HG03378 (cell line): ENCODE results near the gene HIRIP3.
"Not testable (repeated sequence)": the region's sequence is repeated elsewhere in the genome, so short reads cannot be mapped to it uniquely, and the experiment has no call there.

Experiments used
- ATAC-seq: cut with Tn5 transposase; IDR thresholded peaks from one replicate; pipeline ENCODE4 v1.9.1; 2021; ENCODE audit warnings: mild to moderate bottlenecking, moderate library complexity; ENCODE audit not compliant: unreplicated experiment

Gene HIRIP3

DNA sequence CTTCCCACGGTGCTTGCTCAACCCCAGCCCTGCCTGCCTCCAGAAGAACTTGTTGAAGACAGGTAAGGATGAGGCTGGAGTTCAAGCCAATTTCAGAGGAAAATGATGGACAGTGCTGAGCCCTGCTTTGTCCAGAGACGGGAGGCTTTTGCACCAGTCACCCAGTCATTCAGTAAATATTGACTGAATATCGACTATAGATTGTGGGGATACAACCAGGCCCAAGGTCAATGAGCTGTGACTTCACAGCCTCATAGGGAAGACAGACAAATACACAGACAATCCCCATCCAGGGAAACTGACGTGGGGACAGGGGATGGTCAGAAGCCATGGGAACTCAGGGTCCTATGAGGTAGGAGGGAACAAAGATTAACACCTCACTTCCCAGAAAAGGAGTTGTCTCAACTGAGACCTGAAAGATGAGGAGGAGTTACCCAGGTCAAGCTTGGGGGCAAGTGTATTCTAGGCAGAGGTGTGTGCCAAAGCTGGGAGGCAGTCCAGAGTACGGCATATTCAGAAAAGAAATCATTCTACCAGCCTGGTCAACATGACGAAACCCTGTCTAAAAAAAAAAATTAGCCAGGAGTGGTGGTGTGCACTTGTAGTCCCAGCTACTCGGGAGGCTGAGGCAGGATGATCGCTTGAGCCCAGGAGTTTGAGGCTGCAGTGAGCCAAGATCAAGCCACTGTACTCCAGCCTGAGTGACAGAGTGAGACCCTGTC is 21.3 kb upstream of the HIRIP3 start:
- ATAC-seq: no peak

DNA sequence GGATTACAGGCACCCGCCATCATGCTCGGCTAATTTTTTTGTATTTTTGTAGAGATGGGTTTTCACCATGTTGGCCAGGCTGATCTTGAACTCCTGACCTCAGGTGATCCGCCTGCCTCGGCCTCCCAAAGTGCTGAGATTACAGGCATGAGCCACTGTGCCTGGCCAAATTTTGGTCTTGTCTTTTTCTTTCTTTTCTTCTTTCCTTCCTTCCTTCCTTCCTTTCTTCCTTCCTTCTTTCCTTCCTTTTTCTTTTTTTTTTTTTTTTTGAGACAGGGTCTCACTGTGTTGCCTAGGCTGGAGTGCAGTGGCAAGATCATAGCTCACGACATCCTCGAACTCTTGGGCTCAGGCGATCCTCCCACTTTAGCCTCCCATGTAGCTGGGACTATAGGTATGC is 20.0 kb upstream of the HIRIP3 start:
- ATAC-seq: not testable (repeated sequence)

DNA sequence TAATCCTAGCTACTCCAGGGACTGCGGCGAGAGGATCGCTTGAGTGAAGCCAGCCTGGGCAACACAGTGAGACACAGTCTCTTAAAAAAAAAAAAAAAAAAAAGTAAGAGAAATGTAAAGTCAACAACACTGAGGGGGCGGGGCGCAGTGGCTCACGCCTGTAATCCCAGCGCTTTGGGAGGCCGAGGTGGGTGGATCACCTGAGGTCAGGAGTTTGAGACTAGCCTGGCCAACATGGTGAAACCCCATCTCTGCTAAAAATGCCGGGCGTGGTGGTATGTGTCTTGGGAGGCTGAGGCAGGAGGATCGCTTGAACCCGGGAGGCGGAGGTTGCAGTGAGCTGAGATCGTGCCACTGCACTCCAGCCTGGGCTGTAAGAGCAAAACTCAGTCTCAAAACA is 17.2 kb upstream of the HIRIP3 start:
- not testable (repeated sequence) for ATAC-seq

DNA sequence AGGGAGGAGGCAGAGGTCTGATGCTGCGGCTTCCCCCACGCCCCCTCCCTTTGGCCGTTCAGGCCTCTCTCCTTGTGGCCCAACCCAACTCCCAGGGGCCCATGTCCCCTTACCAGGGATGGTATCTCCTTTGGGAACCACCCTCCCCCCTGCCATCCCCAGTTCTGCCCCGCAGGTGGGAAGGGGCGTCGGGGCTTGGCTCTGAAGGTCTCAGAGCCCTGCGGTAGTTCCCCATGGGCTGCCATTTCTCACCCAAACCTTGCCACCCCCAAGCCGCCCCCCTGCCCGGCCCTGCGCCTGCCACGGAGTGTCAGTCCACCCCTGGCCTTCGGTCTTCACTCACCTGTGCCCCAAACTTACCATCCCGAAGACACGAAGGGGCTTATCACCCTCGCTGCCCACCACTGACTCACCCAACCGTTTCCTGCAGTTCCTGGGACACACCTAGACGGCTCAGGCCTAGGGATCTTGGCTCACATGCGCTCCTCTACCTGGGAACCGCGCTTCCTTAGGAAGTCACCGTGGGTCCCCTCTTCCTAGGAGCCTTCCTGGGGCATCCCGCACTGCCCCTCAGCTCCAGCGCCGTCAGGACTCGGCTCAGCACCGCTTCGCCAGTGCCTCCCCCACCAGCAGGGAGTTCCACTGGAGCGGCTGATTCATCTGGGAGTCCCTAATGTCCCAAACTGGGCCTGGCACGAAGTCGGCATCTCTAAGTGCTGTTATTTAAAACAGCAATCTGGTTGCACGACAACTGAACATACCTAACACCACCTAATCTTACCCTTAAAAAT is 16.5 kb upstream of the HIRIP3 start:
- no peak for ATAC-seq

DNA sequence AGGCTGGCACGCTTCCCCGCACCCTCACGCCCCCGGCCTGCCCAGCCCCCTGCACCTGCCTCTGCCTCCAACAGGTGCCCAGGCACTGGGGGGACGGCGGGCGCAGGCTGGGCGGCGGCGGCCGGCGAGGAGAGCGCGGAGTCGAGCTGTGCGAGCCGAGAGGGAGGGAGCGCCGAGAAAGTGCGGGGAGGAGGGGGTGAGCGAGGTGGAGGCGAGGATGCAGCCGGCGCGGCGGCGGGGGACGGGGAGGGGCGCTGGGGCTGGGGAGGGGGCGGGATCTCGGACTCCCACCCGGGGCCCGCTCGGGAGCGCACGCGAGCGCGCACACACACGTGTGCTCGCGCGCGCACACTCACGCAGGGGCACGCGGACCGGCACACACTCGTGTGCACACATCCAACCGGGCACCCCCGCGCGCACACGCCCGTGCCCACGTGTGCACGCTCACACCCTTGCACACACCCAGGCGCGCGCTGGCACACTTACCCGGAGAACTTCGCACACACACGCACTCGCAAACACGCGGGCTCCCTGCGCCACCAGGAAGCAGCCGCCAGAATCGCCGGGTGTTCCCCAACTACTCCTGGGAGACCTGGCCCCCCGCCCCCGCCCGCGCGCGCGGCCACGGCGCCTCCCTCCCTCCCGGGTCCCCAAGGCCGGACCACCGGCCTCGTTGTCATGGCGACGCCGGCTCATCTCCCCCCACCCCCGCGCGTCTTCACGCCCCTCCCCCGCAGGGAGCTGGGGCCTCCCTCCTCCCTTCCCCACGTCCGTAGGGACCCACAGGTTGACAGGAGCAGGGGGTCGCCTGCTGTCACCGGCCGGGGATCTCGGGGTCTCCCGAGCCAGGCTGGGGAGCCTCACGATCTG is 15.7 kb upstream of the HIRIP3 start, which contains the start of gene DOC2A:
Gene DOC2A, minus strand, starts transcription at position 184 of the 870 bp plus-strand sequence. CDS start 805 bp downstream, outside the sequence.
- ATAC-seq: no peak

DNA sequence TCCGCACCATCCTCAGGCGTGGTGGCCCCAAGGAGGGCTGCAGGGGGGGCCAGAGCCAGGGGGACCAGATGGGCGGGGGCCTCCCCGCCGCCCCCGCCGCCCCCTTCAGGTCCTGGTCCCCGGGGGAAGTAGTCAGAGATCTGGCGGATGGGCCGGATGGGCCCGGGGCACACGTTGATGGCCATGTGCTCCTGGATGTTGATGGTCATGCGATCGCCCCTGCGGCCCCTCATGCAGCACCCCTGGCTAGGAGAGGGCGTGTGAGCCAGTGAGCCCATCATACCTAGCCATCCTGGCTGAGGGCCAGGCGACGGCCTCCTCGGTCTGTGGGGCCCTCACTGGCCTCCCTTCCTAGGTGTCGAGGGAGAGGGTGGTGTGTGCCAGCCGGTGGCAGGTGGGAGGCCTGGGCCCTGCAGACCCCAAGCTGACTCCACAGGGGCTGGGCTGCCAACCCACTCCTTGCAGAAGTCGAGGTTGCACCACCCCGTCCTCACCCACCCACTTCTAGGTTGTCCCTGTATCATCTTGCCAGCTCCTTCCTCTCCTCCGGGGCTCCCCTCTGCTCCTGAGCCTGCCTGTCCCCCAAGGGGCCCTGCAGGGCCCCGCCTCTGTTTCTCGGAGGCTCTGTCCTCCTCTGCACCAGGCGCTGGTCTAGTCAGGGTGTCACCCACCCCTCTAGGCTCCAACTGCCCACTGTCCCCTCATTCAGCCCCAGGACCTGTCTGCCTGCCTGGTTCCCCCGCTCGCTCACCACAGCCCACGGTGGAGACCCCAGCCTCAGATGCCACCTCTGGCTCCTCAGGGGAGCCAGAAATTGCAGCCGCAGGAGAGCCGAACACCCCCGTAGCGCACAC is 14.8 kb upstream of the HIRIP3 start:
- ATAC-seq: no peak

DNA sequence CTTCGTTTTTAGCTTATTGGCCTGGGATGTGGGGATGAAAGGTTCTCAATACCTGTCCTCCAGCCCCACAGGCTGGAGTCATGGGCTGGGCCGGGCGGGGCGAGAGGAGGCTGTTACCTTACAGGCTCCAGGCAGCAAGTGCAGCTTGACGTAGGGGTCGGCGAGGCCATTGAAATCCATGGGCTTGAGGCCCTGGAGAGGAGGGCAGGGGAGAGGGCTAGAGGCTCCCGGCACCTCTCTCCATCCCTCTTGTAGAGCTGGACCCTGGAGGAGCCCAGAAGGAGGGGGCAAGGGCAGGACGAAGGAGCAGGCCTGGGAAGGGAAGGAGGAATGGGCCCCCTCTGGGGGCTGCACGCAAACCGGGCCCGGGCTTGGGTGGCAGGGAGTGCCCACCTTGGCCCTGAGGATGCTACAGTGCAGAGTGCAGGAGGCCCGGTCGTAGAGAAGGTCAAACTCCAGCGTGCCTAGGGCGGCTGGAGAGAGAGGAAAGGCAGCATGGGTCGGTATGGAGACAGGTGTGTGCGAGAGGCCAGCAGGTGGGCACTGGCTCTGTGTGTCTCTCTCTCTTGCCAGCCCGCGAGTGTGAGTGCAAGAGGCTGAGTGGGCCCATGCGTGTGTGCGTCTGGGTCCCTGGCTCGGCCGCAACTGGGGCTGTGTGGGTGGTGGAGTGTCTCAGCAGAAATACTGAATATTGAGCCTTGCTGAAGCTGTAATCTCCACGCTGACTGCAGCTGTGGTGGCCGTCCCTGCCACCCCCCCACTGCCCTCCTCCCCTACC is 13.9 kb upstream of the HIRIP3 start:
- ATAC-seq: no peak

DNA sequence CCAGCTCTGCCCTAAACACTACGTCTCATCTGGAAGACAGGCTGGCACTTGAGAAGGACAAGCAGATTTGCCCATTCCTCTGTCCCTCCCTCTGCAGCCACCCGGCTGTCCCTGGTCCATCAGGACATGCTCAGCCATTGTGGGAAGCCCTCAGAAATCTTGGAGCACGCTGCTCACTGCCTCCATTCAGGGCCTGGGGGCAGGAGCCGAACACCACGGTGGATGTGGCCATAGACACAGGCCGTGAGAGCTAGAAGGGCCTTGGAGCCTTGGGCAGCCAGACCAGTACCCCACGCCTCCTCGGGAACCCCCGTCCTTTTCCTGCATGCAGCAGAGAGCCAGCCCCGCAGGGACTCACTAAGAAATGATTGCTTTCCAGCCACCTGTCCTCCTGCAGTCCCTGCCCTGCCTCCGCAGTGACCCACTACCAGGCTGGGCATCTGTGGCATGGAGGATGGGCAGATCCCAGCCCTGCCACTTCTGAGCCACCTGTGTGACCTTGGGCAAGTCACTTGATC is 12.0 kb upstream of the HIRIP3 start:
- no peak for ATAC-seq

DNA sequence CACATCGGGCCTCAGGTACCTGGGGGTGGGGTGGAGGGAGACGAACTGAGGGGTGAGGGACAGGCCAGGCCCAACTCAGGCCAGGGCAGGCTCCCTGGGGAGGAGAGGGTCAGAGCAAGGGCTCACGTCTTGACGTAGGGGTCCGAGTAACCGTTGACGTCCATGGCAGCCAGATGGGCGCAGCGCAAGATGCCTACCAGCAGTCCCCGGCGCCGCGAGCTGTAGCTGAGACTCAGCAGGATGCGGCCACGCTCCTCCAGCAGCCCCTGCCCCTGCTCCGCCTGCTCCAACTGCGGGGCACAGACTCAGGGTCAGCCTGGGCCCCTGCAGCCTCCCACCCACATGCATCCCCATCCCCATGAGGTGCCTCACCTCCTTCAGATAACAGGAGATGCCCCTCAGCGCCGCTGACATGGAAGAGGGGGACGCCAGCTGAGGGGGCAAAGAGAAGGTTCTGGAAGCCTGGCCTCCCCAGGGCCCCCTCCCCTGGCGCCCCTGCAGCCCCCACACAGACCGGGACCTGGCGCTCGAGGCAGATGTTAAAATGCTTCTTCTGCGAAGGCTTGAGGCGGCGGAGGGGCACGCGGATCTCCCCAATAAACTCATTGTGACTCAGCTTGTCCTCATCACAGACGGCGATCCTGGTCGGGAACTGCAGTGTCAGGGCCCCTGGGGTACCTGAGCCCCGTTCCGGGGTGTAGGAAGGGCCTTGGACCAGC is 11.4 kb upstream of the HIRIP3 start:
- ATAC-seq: no peak

DNA sequence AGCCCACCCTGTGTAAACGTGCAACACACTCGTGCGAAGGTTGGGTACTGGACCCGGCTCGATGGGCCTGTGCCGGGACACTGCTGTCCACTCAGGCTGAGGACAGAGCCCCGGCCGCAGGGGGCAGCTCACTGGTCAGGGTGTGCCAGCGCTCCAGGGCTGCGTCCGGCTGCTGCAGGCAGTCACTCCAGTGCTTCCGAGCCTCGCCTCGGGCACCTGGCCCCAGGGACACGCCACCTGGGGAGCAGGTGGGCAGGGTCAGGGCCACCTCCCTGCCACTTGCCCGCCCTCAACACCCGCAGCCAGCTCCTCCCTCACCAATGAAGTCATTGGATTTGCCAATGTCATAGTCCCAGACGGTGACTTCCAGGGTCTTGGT is 10.7 kb upstream of the HIRIP3 start:
- no peak for ATAC-seq

DNA sequence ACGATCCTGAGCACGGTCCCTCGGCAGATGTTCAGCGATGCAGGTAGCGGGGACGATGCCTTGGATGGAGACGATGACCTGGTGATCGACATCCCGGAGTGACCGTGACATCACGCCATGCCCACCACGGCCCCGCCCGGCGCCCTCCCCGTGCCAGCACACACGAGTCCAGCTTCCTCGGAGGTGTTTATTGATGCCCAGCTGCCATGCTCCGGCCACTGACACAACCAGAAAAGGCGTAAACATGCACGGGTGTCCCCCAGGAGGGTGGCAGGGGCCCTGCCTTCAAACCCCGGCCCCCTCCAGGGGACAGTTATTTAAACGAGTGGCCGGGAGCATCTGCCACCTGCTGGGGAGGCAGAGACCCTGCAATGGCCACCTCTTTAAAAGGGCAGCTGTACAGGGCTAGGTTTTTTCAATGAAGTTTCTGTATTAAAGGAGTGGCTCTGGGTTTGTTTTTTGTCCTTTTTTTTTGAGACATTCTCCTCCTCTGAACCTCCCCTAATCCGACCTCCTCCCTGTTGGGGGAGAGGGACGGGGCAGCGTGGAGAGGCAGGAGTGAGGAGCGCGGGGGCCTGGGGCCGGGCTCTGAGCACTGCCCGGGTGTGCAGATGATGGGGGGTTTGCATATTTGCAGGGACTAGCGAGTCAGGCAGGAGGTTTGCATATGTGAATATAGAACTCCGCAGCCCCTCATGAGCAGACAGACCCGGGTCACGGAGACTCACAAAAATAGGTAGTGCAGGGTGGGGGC is 10.1 kb upstream of the HIRIP3 start:
- ATAC-seq: no peak

DNA sequence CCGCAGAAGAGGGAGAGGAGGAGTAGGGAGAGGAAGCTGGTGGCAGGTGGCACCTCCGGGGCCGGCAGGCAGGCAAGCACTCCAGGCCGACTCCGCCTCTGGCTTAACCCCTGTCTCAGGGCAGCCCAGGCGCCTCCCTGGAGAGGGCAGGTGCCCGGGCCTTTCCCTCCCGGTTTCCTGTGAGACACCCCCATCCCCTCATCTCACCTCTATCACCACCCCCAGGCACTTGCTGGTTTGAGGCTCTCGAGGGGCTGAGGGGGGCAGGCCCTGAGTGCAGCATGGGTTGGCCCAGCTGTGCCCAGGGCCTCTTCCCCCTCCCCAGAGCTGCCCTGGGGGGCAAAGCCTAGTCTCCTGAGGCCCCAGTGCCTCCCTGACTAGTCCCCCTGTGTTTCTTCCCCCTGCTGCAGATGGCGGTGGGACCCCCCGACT is 9.4 kb upstream of the HIRIP3 start:
- ATAC-seq: no peak

DNA sequence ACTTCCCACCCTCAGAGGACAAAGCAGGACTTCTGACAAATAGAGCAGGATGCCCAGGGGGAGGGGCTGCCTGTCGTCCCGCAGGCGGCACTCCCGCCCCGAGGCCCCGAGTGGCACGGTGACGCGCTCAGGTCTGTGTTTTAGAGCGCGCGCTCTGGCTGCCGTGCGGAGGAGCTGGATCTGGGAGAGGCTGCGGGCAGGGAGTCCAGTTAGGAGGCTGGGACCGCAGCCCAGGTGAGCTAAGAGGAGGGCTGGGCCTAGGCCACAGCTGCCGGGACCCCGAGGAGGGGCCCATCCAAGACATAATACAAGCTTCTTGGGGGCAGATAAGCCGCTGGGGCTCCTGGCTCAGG is 9.0 kb upstream of the HIRIP3 start:
- ATAC-seq: no peak

DNA sequence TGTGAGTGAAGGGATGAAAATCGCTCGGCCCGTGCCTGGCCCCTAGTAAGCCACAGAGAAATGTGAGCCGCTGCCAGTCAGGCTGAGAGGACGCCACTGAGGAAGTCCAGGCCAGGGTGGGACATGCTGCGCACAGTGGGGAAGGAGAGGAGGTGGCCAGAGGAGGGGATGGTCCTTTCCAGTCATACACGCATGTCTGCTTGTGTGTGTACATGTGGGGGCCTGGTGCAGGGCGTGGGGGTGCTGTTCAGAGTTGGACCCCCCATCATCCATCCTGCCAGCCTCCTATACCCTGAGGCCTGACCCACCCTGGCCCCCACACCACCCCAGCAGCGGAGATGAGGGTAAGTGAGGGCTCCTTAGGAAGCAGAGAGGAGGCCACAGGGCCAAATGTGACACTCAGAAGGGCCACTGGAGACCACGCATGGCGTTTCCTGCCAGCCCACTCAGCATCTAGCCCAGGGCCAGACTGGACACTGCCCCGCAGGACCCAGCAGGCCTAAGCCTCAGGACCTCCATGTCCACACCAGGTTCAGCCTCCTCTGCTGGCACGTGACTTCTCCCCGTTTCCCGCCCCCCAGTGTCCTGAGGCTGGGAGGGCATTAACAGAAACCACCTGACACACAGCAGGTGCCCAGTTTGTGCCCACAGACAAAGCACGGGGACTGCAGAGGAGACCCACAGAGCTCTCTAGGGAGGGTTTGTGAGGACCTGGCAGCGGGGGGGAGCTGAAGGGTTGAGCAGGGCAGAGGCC is 8.4 kb upstream of the HIRIP3 start:
- ATAC-seq: no peak

DNA sequence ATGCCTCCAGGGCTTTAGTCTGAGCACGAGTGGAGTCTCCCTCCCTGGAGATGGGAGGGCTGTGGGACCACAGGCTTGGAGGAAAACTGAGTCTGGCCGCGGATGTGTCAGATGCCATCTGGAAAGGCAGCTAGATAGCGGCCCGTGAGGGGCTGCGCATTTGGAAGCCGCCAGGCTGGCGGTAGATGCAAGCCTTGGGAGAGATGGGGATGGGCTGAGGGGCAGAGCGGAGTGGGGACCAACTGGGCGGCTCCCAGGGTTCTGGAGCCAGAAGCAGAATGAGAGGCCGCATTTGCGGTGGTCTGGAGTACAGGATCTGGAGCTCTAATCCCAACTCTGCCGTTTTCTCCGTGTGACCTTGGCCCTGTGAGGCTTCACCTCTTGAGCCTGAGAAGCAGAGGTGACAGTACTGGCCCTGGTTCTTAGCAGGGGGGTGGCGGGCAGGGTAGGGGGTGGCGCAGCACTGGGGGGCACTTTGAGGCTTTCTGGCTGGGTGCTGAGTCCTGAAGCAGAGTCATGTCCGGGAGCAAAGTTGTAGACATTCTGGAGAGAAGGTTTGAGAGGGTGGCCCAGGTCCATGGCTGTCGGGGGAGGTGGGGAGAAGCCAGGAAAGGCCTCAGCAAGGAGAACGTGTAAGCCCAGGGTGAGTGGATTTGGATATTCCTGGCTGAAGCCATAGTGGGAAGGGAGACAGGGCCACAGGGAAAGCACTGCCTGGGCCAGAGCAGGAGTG is 7.4 kb upstream of the HIRIP3 start:
- ATAC-seq: no peak

DNA sequence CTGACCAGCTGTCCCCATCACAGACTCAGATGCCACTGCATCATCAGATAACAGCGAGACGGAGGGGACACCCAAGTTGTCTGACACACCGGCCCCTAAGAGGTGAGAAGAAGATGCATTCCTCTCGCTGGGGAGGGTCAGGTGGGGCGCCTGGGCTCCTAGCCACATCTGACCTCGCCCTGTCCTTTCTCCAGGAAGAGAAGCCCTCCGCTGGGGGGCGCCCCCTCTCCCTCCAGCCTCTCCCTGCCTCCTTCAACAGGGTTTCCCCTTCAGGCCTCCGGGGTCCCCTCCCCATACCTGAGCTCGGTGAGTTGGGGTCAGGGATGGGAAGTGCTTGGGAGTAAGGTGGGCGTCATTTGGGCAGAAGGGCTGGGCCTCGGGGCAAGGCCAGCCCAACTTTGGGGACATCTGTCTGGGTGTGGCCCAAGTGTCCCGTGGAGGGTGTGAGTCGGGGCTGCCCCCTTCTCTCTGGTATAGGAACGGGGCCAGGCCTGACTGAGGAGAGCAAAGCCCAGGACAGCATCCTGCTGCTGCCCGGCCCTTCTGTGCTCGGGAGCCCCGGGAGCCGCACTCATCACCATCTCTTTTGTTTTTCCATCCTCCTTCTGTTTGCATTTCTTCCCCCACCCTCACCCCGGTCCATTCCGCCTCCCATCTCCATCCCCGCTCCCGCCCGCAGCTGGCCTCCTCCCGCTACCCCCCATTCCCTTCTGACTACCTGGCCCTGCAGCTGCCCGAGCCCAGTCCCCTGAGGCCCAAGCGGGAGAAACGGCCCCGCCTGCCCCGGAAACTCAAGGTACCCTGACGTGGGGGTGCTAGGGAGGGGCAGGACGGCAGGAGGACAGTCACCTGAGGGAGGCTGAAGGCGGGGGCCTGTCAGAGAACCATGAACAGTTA is 5.6 kb upstream of the HIRIP3 start:
- ATAC-seq: no peak
